HepG2 (cell line): Measurements from ENCODE around the gene MLLT10. TPM values are rescaled to one million over a fixed set of nuclear protein-coding genes. Genes with fewer than 3 reads are reported as not detected.

Experiments used
- FOSL2 ChIP-seq: sonication (generic); formaldehyde crosslinking; IDR thresholded peaks from 2 replicates; pipeline ENCODE4 v1.4.0; 2020; ENCODE audit warnings: missing genetic modification reagents
- FOXM1 ChIP-seq: sonication (generic); formaldehyde crosslinking; IDR thresholded peaks from 2 replicates; pipeline ENCODE4 v1.5.0; 2020; ENCODE audit warnings: missing genetic modification reagents
- GATAD1 ChIP-seq: IDR thresholded peaks from 2 replicates; pipeline ENCODE4 v1.6.1; 2016; ENCODE audit warnings: missing genetic modification reagents, missing compliant biosample characterization
- HOXA5 ChIP-seq: sonication (generic); formaldehyde crosslinking; IDR thresholded peaks from 2 replicates; pipeline ENCODE4 v1.4.0; 2020; ENCODE audit warnings: missing genetic modification reagents
- MYNN ChIP-seq: sonication (generic); formaldehyde crosslinking; IDR thresholded peaks from 2 replicates; pipeline ENCODE4 v1.4.0; 2020; ENCODE audit warnings: mild to moderate bottlenecking, low read depth, missing genetic modification reagents
- SMC3 ChIP-seq: IDR thresholded peaks from 2 replicates; pipeline ENCODE4 v1.6.1; 2011; ENCODE audit warnings: low read length, improper control_type of control experiment
- ZBTB7B ChIP-seq: sonication (generic); formaldehyde crosslinking; IDR thresholded peaks from 2 replicates; pipeline ENCODE4 v1.4.0; 2020; ENCODE audit warnings: missing genetic modification reagents
- ZFP41 ChIP-seq: sonication (generic); formaldehyde crosslinking; IDR thresholded peaks from 2 replicates; pipeline ENCODE4 v1.4.0; 2020; ENCODE audit warnings: mild to moderate bottlenecking, missing genetic modification reagents, borderline replicate concordance
- ZFP82 ChIP-seq: sonication (generic); formaldehyde crosslinking; IDR thresholded peaks from 2 replicates; pipeline ENCODE4 v1.5.1; 2020; ENCODE audit warnings: mild to moderate bottlenecking, missing genetic modification reagents, borderline replicate concordance
- ZFYVE20 ChIP-seq: sonication (generic); formaldehyde crosslinking; IDR thresholded peaks from 2 replicates; pipeline ENCODE4 v1.8.0; 2023; ENCODE audit warnings: low read depth, mild to moderate bottlenecking, moderate library complexity, missing genetic modification reagents, borderline replicate concordance
- ZNF260 ChIP-seq: sonication (generic); formaldehyde crosslinking; IDR thresholded peaks from 2 replicates; pipeline ENCODE4 v1.4.0; 2020; ENCODE audit warnings: missing genetic modification reagents, low read depth, mild to moderate bottlenecking, borderline replicate concordance
- ZNF775 ChIP-seq: sonication (generic); formaldehyde crosslinking; IDR thresholded peaks from 2 replicates; pipeline ENCODE4 v1.4.0; 2020; ENCODE audit warnings: missing genetic modification reagents, mild to moderate bottlenecking, moderate library complexity, borderline replicate concordance
- polyA plus RNA-seq, 8 experiments: library from polyadenylated mRNA; depleted of rRNA in 3 of 8; stranded (reverse) in 7 of 8; unstranded in 1 of 8; fragments of >200 nt; fragmentation: Illumina TruSeq in 4 of 8; extraction: Trizol in 4 of 8; gene quantifications; 2 replicates each; pipeline versions ENCODE4 v1.2.1 to v1.2.3, GENCODE V29; 2011 to 2016; ENCODE audit warnings: low read depth in 4 of 8, missing spikeins in 1 of 8, mixed read lengths in 1 of 8; ENCODE audit not compliant: insufficient read depth in 1 of 8
- total RNA-seq, 5 experiments: library from RNA; depleted of rRNA; stranded (reverse); fragments of >200 nt; fragmentation: Illumina TruSeq; extraction: Trizol; gene quantifications; 2 replicates each; pipeline ENCODE4 v1.2.3, GENCODE V29; 2016; ENCODE audit warnings: low read depth in 1 of 5
- TF ChIP-seq, protein P1 (sequence below): sonication (generic); formaldehyde crosslinking; IDR thresholded peaks from 2 replicates; pipeline ENCODE4 v1.4.0; 2020; ENCODE audit warnings: missing genetic modification reagents, borderline replicate concordance
- TF ChIP-seq, protein P2 (sequence below): sonication (generic); formaldehyde crosslinking; IDR thresholded peaks from 2 replicates; pipeline ENCODE4 v1.4.0; 2020; ENCODE audit warnings: mild to moderate bottlenecking, missing genetic modification reagents
- TF ChIP-seq, protein P3 (sequence below), 2 experiments: fragments of 450-650 bp in 1 of 2; sonication (generic) in 1 of 2; formaldehyde crosslinking; IDR thresholded peaks; 2 replicates each; pipeline versions ENCODE4 v1.5.0 to v1.8.0; 2020 to 2022; ENCODE audit warnings: mild to moderate bottlenecking in 1 of 2, missing genetic modification reagents in 1 of 2
- TF ChIP-seq, protein P4 (sequence below): sonication (generic); formaldehyde crosslinking; IDR thresholded peaks from 2 replicates; pipeline ENCODE4 v1.5.1; 2020; ENCODE audit warnings: mild to moderate bottlenecking, missing genetic modification reagents, moderate library complexity
- TF ChIP-seq, protein P5 (sequence below): sonication (generic); formaldehyde crosslinking; conservative IDR thresholded peaks from 2 replicates; pipeline ENCODE4 v1.4.0; 2020; ENCODE audit warnings: missing genetic modification reagents
- TF ChIP-seq, protein P6 (sequence below): sonication (generic); formaldehyde crosslinking; IDR thresholded peaks from 2 replicates; pipeline ENCODE4 v1.4.0; 2020; ENCODE audit warnings: mild to moderate bottlenecking, missing genetic modification reagents

MLLT10 gene
- total and polyA plus RNA-seq, 2 of the 13 experiments (the other 11 are each of a cell fraction or from before 2014, with no cell fraction given): 51.3 to 84.1 TPM

DNA sequence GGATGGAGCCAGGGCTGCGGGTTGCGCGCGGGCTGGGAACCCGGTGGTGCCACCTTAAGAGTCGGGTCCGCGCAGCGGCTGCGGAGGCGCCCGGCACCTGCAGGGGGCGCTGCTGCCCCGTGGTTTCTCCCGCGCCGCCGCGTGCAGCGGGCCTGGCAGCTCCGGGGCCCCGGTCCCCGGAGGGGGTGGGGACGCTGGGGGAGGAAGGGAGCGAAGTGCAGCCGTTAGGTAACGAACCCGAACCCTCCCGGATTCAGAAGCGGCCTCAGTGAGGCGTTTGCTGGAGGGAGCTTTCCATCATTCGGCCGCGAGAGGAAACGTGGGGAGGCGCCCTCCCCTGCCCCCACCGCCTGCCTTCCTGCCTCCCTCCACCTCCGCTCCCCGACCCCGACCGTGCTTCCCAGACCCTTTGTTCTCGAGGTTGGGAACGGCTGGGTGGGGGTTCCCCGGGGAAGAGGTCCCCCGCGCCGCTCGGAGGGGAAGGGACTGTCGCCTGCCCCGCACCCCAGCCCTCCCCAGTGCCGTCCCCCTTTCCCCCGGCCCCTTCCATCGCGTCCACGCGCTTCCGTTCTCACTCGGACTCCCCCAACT lies 38.2 kb upstream of the MLLT10 start (continued):
- TF ChIP-seq, protein P1, sequence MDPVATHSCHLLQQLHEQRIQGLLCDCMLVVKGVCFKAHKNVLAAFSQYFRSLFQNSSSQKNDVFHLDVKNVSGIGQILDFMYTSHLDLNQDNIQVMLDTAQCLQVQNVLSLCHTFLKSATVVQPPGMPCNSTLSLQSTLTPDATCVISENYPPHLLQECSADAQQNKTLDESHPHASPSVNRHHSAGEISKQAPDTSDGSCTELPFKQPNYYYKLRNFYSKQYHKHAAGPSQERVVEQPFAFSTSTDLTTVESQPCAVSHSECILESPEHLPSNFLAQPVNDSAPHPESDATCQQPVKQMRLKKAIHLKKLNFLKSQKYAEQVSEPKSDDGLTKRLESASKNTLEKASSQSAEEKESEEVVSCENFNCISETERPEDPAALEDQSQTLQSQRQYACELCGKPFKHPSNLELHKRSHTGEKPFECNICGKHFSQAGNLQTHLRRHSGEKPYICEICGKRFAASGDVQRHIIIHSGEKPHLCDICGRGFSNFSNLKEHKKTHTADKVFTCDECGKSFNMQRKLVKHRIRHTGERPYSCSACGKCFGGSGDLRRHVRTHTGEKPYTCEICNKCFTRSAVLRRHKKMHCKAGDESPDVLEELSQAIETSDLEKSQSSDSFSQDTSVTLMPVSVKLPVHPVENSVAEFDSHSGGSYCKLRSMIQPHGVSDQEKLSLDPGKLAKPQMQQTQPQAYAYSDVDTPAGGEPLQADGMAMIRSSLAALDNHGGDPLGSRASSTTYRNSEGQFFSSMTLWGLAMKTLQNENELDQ (CRISPR knock-in tag): no peak
- TF ChIP-seq ZFP82 (CRISPR knock-in tag): peak; percentile 95; the same call in 1 of the 2 replicates
- TF ChIP-seq, protein P2, sequence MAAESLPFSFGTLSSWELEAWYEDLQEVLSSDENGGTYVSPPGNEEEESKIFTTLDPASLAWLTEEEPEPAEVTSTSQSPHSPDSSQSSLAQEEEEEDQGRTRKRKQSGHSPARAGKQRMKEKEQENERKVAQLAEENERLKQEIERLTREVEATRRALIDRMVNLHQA (CRISPR knock-in tag): peak; percentile 91
- TF ChIP-seq MYNN (CRISPR knock-in tag): peak; percentile 73; the same call in 1 of the 2 replicates
- no peak for TF ChIP-seq ZFYVE20 (CRISPR knock-in tag)
- TF ChIP-seq, protein P3, sequence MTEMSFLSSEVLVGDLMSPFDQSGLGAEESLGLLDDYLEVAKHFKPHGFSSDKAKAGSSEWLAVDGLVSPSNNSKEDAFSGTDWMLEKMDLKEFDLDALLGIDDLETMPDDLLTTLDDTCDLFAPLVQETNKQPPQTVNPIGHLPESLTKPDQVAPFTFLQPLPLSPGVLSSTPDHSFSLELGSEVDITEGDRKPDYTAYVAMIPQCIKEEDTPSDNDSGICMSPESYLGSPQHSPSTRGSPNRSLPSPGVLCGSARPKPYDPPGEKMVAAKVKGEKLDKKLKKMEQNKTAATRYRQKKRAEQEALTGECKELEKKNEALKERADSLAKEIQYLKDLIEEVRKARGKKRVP (CRISPR knock-in tag; IDR thresholded peaks at IDR 0.05): peak in 1 of 2 experiments; percentile 47; a peak in 1 of 4 replicates
- TF ChIP-seq GATAD1 (CRISPR knock-in tag): peak; percentile 73
- peak; percentile 63; the same call in 1 of the 2 replicates for TF ChIP-seq SMC3
- no peak for TF ChIP-seq ZFP41 (CRISPR knock-in tag)
- TF ChIP-seq, protein P4, sequence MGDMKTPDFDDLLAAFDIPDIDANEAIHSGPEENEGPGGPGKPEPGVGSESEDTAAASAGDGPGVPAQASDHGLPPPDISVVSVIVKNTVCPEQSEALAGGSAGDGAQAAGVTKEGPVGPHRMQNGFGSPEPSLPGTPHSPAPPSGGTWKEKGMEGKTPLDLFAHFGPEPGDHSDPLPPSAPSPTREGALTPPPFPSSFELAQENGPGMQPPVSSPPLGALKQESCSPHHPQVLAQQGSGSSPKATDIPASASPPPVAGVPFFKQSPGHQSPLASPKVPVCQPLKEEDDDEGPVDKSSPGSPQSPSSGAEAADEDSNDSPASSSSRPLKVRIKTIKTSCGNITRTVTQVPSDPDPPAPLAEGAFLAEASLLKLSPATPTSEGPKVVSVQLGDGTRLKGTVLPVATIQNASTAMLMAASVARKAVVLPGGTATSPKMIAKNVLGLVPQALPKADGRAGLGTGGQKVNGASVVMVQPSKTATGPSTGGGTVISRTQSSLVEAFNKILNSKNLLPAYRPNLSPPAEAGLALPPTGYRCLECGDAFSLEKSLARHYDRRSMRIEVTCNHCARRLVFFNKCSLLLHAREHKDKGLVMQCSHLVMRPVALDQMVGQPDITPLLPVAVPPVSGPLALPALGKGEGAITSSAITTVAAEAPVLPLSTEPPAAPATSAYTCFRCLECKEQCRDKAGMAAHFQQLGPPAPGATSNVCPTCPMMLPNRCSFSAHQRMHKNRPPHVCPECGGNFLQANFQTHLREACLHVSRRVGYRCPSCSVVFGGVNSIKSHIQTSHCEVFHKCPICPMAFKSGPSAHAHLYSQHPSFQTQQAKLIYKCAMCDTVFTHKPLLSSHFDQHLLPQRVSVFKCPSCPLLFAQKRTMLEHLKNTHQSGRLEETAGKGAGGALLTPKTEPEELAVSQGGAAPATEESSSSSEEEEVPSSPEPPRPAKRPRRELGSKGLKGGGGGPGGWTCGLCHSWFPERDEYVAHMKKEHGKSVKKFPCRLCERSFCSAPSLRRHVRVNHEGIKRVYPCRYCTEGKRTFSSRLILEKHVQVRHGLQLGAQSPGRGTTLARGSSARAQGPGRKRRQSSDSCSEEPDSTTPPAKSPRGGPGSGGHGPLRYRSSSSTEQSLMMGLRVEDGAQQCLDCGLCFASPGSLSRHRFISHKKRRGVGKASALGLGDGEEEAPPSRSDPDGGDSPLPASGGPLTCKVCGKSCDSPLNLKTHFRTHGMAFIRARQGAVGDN (CRISPR knock-in tag): peak; percentile 87
- TF ChIP-seq FOXM1 (CRISPR knock-in tag): no peak
- TF ChIP-seq, protein P5, sequence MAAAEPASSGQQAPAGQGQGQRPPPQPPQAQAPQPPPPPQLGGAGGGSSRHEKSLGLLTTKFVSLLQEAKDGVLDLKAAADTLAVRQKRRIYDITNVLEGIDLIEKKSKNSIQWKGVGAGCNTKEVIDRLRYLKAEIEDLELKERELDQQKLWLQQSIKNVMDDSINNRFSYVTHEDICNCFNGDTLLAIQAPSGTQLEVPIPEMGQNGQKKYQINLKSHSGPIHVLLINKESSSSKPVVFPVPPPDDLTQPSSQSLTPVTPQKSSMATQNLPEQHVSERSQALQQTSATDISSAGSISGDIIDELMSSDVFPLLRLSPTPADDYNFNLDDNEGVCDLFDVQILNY (CRISPR knock-in tag): peak; percentile 75
- TF ChIP-seq ZBTB7B (CRISPR knock-in tag): peak; percentile 79; the same call in 1 of the 2 replicates
- TF ChIP-seq FOSL2 (CRISPR knock-in tag): peak; percentile 56; the same call in 1 of the 2 replicates
- no peak for TF ChIP-seq ZNF260 (CRISPR knock-in tag)
- TF ChIP-seq HOXA5: peak; percentile 92
- no peak for TF ChIP-seq ZNF775 (CRISPR knock-in tag)
- TF ChIP-seq, protein P6, sequence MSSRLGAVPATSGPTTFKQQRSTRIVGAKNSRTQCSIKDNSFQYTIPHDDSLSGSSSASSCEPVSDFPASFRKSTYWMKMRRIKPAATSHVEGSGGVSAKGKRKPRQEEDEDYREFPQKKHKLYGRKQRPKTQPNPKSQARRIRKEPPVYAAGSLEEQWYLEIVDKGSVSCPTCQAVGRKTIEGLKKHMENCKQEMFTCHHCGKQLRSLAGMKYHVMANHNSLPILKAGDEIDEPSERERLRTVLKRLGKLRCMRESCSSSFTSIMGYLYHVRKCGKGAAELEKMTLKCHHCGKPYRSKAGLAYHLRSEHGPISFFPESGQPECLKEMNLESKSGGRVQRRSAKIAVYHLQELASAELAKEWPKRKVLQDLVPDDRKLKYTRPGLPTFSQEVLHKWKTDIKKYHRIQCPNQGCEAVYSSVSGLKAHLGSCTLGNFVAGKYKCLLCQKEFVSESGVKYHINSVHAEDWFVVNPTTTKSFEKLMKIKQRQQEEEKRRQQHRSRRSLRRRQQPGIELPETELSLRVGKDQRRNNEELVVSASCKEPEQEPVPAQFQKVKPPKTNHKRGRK (CRISPR knock-in tag): no peak
